ENCODE data around the gene LPCAT2.

DNA sequence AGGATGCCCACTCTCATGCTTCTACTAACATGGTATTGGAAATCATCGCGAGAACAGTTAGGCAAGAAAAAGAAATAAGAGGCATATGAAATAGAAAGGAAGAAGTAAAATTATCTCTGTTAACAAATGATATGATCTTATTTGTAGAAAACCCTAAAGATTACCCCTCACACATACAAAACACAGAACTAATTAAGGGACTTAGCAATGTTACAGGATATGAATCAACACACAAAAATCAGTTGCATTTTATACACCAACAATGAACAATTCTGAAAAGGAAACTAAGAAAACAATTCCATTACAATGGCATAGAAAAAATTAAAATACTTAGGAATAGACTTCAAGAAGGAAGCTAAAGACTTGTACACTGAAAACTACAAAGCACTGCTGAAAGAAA lies 54.9 kb downstream of the LPCAT2 start:
- TF ChIP-seq, protein P1, sequence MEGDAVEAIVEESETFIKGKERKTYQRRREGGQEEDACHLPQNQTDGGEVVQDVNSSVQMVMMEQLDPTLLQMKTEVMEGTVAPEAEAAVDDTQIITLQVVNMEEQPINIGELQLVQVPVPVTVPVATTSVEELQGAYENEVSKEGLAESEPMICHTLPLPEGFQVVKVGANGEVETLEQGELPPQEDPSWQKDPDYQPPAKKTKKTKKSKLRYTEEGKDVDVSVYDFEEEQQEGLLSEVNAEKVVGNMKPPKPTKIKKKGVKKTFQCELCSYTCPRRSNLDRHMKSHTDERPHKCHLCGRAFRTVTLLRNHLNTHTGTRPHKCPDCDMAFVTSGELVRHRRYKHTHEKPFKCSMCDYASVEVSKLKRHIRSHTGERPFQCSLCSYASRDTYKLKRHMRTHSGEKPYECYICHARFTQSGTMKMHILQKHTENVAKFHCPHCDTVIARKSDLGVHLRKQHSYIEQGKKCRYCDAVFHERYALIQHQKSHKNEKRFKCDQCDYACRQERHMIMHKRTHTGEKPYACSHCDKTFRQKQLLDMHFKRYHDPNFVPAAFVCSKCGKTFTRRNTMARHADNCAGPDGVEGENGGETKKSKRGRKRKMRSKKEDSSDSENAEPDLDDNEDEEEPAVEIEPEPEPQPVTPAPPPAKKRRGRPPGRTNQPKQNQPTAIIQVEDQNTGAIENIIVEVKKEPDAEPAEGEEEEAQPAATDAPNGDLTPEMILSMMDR (conservative IDR thresholded peaks at IDR 0.05; ENCODE audit: low read length): no peak
- no peak for TF ChIP-seq EZH2phosphoT487 (IDR thresholded peaks at IDR 0.05; ENCODE audit: borderline replicate concordance, low read depth, low read length)

Measured in OCI-LY7 (cell line).